Pulmonary artery endothelial cell (primary cell): ENCODE data around the gene SERTAD2. TPM values are rescaled to one million over a fixed set of nuclear protein-coding genes. Genes with fewer than 3 reads are reported as not detected.

Experiments used
- DNase-seq: peaks from one replicate; pipeline ENCODE4 v3.0.0-alpha.2; 2011; ENCODE audit warnings: low read depth, low spot score
- total RNA-seq: library from RNA; depleted of rRNA; stranded (reverse); fragments of >200 nt; gene quantifications from 2 replicates; pipeline ENCODE4 v1.2.3, GENCODE V29; 2014

Gene SERTAD2
- total RNA-seq, 1 donor from 2014 or later = 3.0 TPM

DNA sequence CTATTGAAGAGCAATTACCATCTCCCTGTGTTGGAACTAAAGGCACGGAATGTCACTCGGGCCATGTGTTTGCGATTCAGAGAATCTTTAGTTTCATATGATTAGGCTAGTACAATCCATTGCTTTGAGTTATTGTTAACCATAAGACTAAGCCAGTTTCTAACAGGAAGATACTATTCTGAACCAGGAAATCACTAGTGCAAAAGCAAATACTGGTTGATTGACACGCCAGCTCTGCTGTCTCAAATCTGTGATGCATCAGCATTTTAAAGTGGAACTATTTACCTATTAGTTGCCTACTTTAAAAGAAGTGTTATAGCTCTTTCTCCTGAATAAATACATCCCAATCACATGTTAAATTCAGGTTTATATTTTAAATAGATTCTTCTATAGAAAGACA is 67.7 kb downstream of the SERTAD2 start:
- no peak for DNase-seq

DNA sequence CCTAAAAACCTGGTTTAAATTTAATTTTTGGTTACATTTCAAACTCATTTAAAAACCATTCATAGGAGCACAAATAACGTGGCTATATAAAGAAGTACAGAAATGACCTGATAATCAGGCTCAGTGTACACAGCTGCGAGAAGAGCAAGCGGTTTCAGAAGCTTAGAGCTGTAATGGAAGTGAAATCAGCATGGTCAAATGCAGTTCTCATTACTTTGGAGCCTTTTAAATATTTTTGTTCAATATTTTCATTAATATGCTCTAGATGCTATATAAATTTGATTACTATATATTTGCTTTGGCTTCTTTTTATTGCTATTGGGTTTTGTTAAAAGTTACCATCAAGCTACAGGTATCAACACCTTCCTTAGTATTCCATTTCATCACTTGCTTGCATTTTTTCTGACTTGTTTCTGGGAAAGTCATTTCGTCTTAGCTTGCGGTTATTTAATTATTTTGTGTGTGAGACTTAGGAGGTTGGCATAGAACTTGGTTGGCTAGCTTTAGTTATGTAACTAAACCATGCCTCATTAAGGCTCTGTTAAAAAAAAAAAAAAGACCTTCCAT is 70.9 kb downstream of the SERTAD2 start:
- no peak for DNase-seq

- DNase-seq = no peak
Observed at GRCh38 chr2:64581777-64582539, 71.8 kb downstream of the SERTAD2 start.

Other genes starting within 250 kb of the SERTAD2 start
- 2.7 and 4.5 TPM in 2 replicates for gene LGALSL, start 199.8 kb downstream of the SERTAD2 start, total RNA-seq
- gene AFTPH, start 129.6 kb downstream of the SERTAD2 start, total RNA-seq = 30.3 and 34.4 TPM in 2 replicates